ENCODE data around the gene ZMYND15. TPM values are rescaled to one million over a fixed set of nuclear protein-coding genes. Genes with fewer than 3 reads are reported as not detected.

ZMYND15 gene
- total and polyA plus RNA-seq, 2 of the 4 experiments (the other 2 are of a cell fraction), result 0.07 TPM; not detected in 1

GRCh38 chr17:4719684-4720221 lies 19.9 kb upstream of the ZMYND15 start:
- H3K56ac ChIP-seq (ENCODE audit: extremely low read depth, insufficient read depth, low read length), result no peak overlapping the region
- H3K9me1 ChIP-seq (ENCODE audit: insufficient read depth, low read length), result peaks cover 5% of the 10 kb centered on the region
- no peak overlapping the region for H3K9ac ChIP-seq (ENCODE audit: low read depth, low read length)
- no peak overlapping the region for H3K4me3 ChIP-seq (ENCODE audit: insufficient read depth, low read depth, low read length)
- CTCF ChIA-PET, result no interaction called here
- TF ChIP-seq RAD21 (IDR thresholded peaks at IDR 0.05; ENCODE audit: low read length), result no peak
- no peak for TF ChIP-seq NFE2L2 (IDR thresholded peaks at IDR 0.05; ENCODE audit: low read depth, low read length)
- no peak for TF ChIP-seq CEBPB (IDR thresholded peaks at IDR 0.05; ENCODE audit: low read depth, low read length)
- H3K23ac ChIP-seq (ENCODE audit: low read depth, low read length), result no peak overlapping the region
- 87% methylated on average over 5 of the region's 15 CpGs; no CpG with 5 or more reads in 1 of the 2 experiments for WGBS, 2 experiments (ENCODE audit: extremely low coverage in 2 of 2, insufficient read length in 1 of 2)
- no TSS peak for BruUV-seq (replicated peaks)
- no peak overlapping the region for H3K14ac ChIP-seq (replicated peaks; ENCODE audit: low read depth, low read length)
- intact Hi-C loops (cut with micrococcal nuclease), result no loop called here
- no peak overlapping the region for H4K5ac ChIP-seq (ENCODE audit: low read depth, low read length)
- peaks cover 5% of the 10 kb centered on the region for H3K4me1 ChIP-seq (ENCODE audit: control insufficient read depth, insufficient read depth, low read length)
- no peak overlapping the region for H4K8ac ChIP-seq (ENCODE audit: low read depth in 2 of 2, low read length in 2 of 2)
- H3K27ac ChIP-seq (ENCODE audit: insufficient read depth, low read length), result no peak overlapping the region
- no peak overlapping the region for H3K4ac ChIP-seq (ENCODE audit: low read depth, low read length)
- no peaks in the 10 kb centered on the region for H3K79me1 ChIP-seq (ENCODE audit: low read depth in 1 of 2, low read length in 2 of 2)
- peaks cover 1% of the 10 kb centered on the region for H3K27me3 ChIP-seq (ENCODE audit: control insufficient read depth, insufficient read depth, low read length)
- H3K18ac ChIP-seq (ENCODE audit: low read depth, low read length), result no peak overlapping the region
- H3K4me2 ChIP-seq (ENCODE audit: low read depth, low read length), result no peak overlapping the region
- H3K9me3 ChIP-seq (ENCODE audit: control insufficient read depth, insufficient read depth, low read length), result no peaks in the 10 kb centered on the region
- H4K20me1 ChIP-seq (ENCODE audit: insufficient read depth, low read length), result 0 out of 2 replicates have a peak, but pooled peaks cover 3% of the 10 kb centered on the region
- ATAC-seq (ENCODE audit: low read depth) (no peak), DNase-seq (no peak)
- H2BK5ac ChIP-seq (ENCODE audit: low read depth, low read length, poor library complexity, severe bottlenecking), result no peak overlapping the region
- H2BK20ac ChIP-seq (ENCODE audit: low read depth, low read length), result no peak overlapping the region
- H2BK15ac ChIP-seq (ENCODE audit: low read depth, low read length), result no peak overlapping the region
- H4K91ac ChIP-seq (ENCODE audit: insufficient read depth, low read depth, low read length), result no peak overlapping the region
- H2AK5ac ChIP-seq (ENCODE audit: low read depth, low read length), result no peak overlapping the region
- no peak overlapping the region for H2BK120ac ChIP-seq (ENCODE audit: low read depth, low read length)
- dilution Hi-C loops (cut with HindIII; ENCODE audit: low sequenced_read_pairs, unreplicated experiment), result no loop called here
- in situ Hi-C loops (cut with MboI; ENCODE audit: low sequenced_read_pairs), result loop anchor here (10.0 kb wide), 1 partner anchor 165 kb away; no protein-coding TSS in a partner anchor
- no peak overlapping the region for H2AFZ ChIP-seq (replicated peaks; ENCODE audit: low read length, poor library complexity)
- POLR2A ChIA-PET (ENCODE audit: unreplicated experiment), result no interaction called here
- H2AK9ac ChIP-seq (replicated peaks; ENCODE audit: low read depth, low read length, poor library complexity), result no peak overlapping the region
- peaks cover 2% of the 10 kb centered on the region; the same call in 1 of the 2 replicates for H3K36me3 ChIP-seq (ENCODE audit: control insufficient read depth, insufficient read depth, low read length)
